H1 (cell line): ENCODE data around the gene CGA. TPM values are rescaled to one million over a fixed set of nuclear protein-coding genes. Genes with fewer than 3 reads are reported as not detected.

Experiments used
- CTCF ChIA-PET: fragments of 300-600 bp; sonication (Branson Sonifier 250); formaldehyde crosslinking; loops from one replicate; lab custom pipeline; 2021; ENCODE audit not compliant: partially characterized antibody; lab: Charles Lee
- POLR2A ChIA-PET: fragments of 300-600 bp; sonication (Branson Sonifier 250); formaldehyde crosslinking; loops from one replicate; lab custom pipeline; 2021; ENCODE audit warnings: inconsistent platforms; ENCODE audit not compliant: partially characterized antibody; lab: Charles Lee
- DNase-seq, 2 experiments: peaks; one replicate each; pipeline versions ENCODE4 v3.0.0 to v3.0.0-alpha.2; 2010 to 2022; ENCODE audit warnings: low spot score in 2 of 2, low read depth in 1 of 2, mixed read lengths in 1 of 2
- FAIRE-seq: peaks from 2 replicates; lab custom pipeline; 2011; peaks lifted over from hg19 to GRCh38; lab: Jason Lieb, UNC
- H2AFZ ChIP-seq: 2 replicates; pipeline ENCODE4 v1.8.1; 2012; ENCODE audit warnings: low read length, inconsistent platforms
- H2AK5ac ChIP-seq: 2 replicates; pipeline ENCODE4 v1.6.1; 2013; ENCODE audit warnings: low read depth, low read length
- H2BK120ac ChIP-seq: replicated peaks from 2 replicates; pipeline ENCODE3; 2013; ENCODE audit warnings: low read depth, low read length, inconsistent platforms
- H2BK12ac ChIP-seq: 2 replicates; pipeline ENCODE4 v1.6.1; 2013; ENCODE audit warnings: low read depth, low read length
- H2BK15ac ChIP-seq: 2 replicates; pipeline ENCODE4 v1.6.1; 2013; ENCODE audit warnings: low read length
- H2BK20ac ChIP-seq: 2 replicates; pipeline ENCODE4 v1.6.1; 2013; ENCODE audit warnings: low read length
- H2BK5ac ChIP-seq: 2 replicates; pipeline ENCODE4 v1.6.1; 2013; ENCODE audit warnings: low read depth, low read length
- H3K14ac ChIP-seq: 2 replicates; pipeline ENCODE4 v1.6.1; 2013; ENCODE audit warnings: inconsistent platforms; ENCODE audit not compliant: insufficient read length
- H3K18ac ChIP-seq: 2 replicates; pipeline ENCODE4 v1.6.1; 2013; ENCODE audit warnings: low read length; ENCODE audit errors: extremely low read depth
- H3K23ac ChIP-seq: 2 replicates; pipeline ENCODE4 v1.6.1; 2013; ENCODE audit warnings: inconsistent platforms; ENCODE audit not compliant: insufficient read length
- H3K23me2 ChIP-seq: 2 replicates; pipeline ENCODE4 v1.6.1; 2013; ENCODE audit warnings: low read depth, low read length
- H3K27ac ChIP-seq: 2 replicates; pipeline ENCODE4 v1.6.1; 2011; ENCODE audit warnings: low read depth, low read length, inconsistent platforms
- H3K27me3 ChIP-seq, 4 experiments: replicated peaks in 1 of 4; 1 replicate in 1 of 4; 2 replicates in 3 of 4; pipeline versions ENCODE4 v1.6.1 to v1.8.1; 2011 to 2013; ENCODE audit warnings: low read length in 3 of 4, mild to moderate bottlenecking in 3 of 4, inconsistent platforms in 2 of 4, mixed read lengths in 2 of 4, moderate library complexity in 1 of 4; ENCODE audit not compliant: control insufficient read depth in 3 of 4, insufficient read depth in 3 of 4; ENCODE audit errors: extremely low read depth in 1 of 4
- H3K36me3 ChIP-seq, 4 experiments: 2 replicates each; pipeline versions ENCODE4 v1.6.1 to v1.8.1; 2011 to 2013; ENCODE audit warnings: mild to moderate bottlenecking in 4 of 4, low read length in 3 of 4, moderate library complexity in 2 of 4, control low read depth in 1 of 4, inconsistent platforms in 1 of 4; ENCODE audit not compliant: insufficient read depth in 4 of 4, control insufficient read depth in 2 of 4
- H3K4ac ChIP-seq: replicated peaks from 2 replicates; pipeline ENCODE3; 2013; ENCODE audit warnings: low read length, low read depth, mixed read lengths, inconsistent platforms; ENCODE audit not compliant: insufficient read length
- H3K4me1 ChIP-seq, 4 experiments: replicated peaks in 1 of 4; 1 replicate in 1 of 4; 2 replicates in 3 of 4; pipeline versions ENCODE4 v1.6.1 to v1.8.1; 2011 to 2013; ENCODE audit warnings: low read length in 3 of 4, inconsistent platforms in 2 of 4, mixed read lengths in 1 of 4; ENCODE audit not compliant: insufficient read depth in 4 of 4, control insufficient read depth in 3 of 4
- H3K4me2 ChIP-seq, 2 experiments: 2 replicates each; pipeline versions ENCODE4 v1.6.1 to v1.8.1; 2011 to 2013; ENCODE audit warnings: low read depth in 2 of 2, low read length in 2 of 2, control low read depth in 1 of 2, inconsistent platforms in 1 of 2, mild to moderate bottlenecking in 1 of 2; ENCODE audit not compliant: insufficient read depth in 1 of 2
- H3K4me3 ChIP-seq, 4 experiments: fragments of 200-600, 300-600 bp in 1 of 4; sonication (generic), shearing (Covaris generic), sonication (Bioruptor Twin) in 1 of 4; 2 replicates each; pipeline versions ENCODE4 v1.5.1 to v1.8.1; 2011 to 2016; ENCODE audit warnings: low read length in 4 of 4, low read depth in 3 of 4, control low read depth in 2 of 4, inconsistent platforms in 2 of 4, mild to moderate bottlenecking in 2 of 4, mixed read lengths in 1 of 4, moderate library complexity in 1 of 4; ENCODE audit not compliant: insufficient read depth in 2 of 4; ENCODE audit errors: extremely low read depth in 1 of 4
- H3K56ac ChIP-seq: replicated peaks from 2 replicates; pipeline ENCODE3; 2013; ENCODE audit warnings: low read depth, mild to moderate bottlenecking, mixed read lengths, low read length, inconsistent platforms; ENCODE audit not compliant: insufficient read length
- H3K79me1 ChIP-seq: 2 replicates; pipeline ENCODE4 v1.6.1; 2013; ENCODE audit warnings: low read depth, low read length, control low read depth
- H3K79me2 ChIP-seq, 2 experiments: 2 replicates each; pipeline versions ENCODE4 v1.6.1 to v1.8.1; 2012 to 2013; ENCODE audit warnings: low read length in 2 of 2, mild to moderate bottlenecking in 2 of 2, inconsistent platforms in 1 of 2; ENCODE audit not compliant: insufficient read depth in 2 of 2, control insufficient read depth in 1 of 2
- H3K9ac ChIP-seq, 4 experiments: replicated peaks in 1 of 4; 1 replicate in 1 of 4; 2 replicates in 3 of 4; pipeline versions ENCODE4 v1.6.1 to v1.8.1; 2011 to 2013; ENCODE audit warnings: low read depth in 3 of 4, low read length in 3 of 4, control low read depth in 2 of 4, mild to moderate bottlenecking in 2 of 4, moderate library complexity in 2 of 4, inconsistent platforms in 1 of 4; ENCODE audit errors: extremely low read depth in 1 of 4
- H3K9me3 ChIP-seq, 2 experiments: 2 replicates each; pipeline versions ENCODE4 v1.6.1 to v1.8.1; 2012 to 2013; ENCODE audit warnings: mild to moderate bottlenecking in 2 of 2, moderate library complexity in 2 of 2, control low read depth in 1 of 2, inconsistent platforms in 1 of 2, low read depth in 1 of 2, low read length in 1 of 2, mixed read lengths in 1 of 2; ENCODE audit not compliant: insufficient read depth in 2 of 2
- H4K20me1 ChIP-seq, 2 experiments: replicated peaks in 1 of 2; 2 replicates each; pipeline versions ENCODE3 to v1.8.1; 2011 to 2013; ENCODE audit warnings: inconsistent platforms in 2 of 2, low read length in 2 of 2, mild to moderate bottlenecking in 1 of 2; ENCODE audit not compliant: insufficient read depth in 2 of 2, control insufficient read depth in 1 of 2
- H4K5ac ChIP-seq: 2 replicates; pipeline ENCODE4 v1.6.1; 2013; ENCODE audit warnings: low read length, low read depth, mixed read lengths, inconsistent platforms; ENCODE audit not compliant: insufficient read length
- H4K8ac ChIP-seq: 2 replicates; pipeline ENCODE4 v1.8.0; 2013; ENCODE audit warnings: mild to moderate bottlenecking, moderate library complexity, low read length, inconsistent platforms; ENCODE audit not compliant: insufficient read depth; ENCODE audit errors: extremely low read depth
- H4K91ac ChIP-seq: replicated peaks from 2 replicates; pipeline ENCODE3; 2013; ENCODE audit warnings: low read length, mixed read lengths, inconsistent platforms; ENCODE audit not compliant: insufficient read length
- CBX5 ChIP-seq: fragments of 300-800, 300-1000 bp; sonication (generic); IDR thresholded peaks from 2 replicates; pipeline ENCODE4 v1.7.1; 2016; ENCODE audit warnings: antibody characterized with exemption, low read length, low read depth
- EZH2 ChIP-seq: fragments of 200-600 bp; sonication (generic); IDR thresholded peaks from 2 replicates; pipeline ENCODE4 v1.7.1; 2012; ENCODE audit warnings: low read depth, mild to moderate bottlenecking, moderate library complexity, low read length, inconsistent platforms; ENCODE audit not compliant: severe bottlenecking
- SP1 ChIP-seq: IDR thresholded peaks from 2 replicates; pipeline ENCODE4 v1.6.1; 2011; ENCODE audit warnings: low read depth, low read length
- WGBS, 2 experiments: shearing (Covaris generic) in 1 of 2; methylation state at CpG; one replicate each; pipeline versions ENCODE4 v1.1.6 to v1.1.7; 2013 to 2015; ENCODE audit warnings: low lambda C conversion rate in 2 of 2, mixed read lengths in 2 of 2, inconsistent platforms in 1 of 2, low coverage in 1 of 2, missing lambda C conversion rate in 1 of 2; ENCODE audit not compliant: insufficient replicate concordance in 2 of 2, insufficient coverage in 1 of 2, insufficient read length in 1 of 2; ENCODE audit errors: extremely low coverage in 1 of 2, missing lambda C conversion rate in 1 of 2; 5-methylcytosine and 5-hydroxymethylcytosine counted together
- polyA plus RNA-seq, 7 experiments: library from polyadenylated mRNA; depleted of rRNA in 3 of 7; stranded (reverse) in 5 of 7; unstranded in 2 of 7; fragments of >200 nt in 5 of 7; fragments of 200-250 nt in 2 of 7; gene quantifications; 1 replicate in 5 of 7; 2 replicates in 1 of 7; 4 replicates in 1 of 7; pipeline versions ENCODE4 v1.2.1 to v1.2.3, GENCODE V29; 2011 to 2013; ENCODE audit warnings: missing spikeins in 2 of 7, mixed read lengths in 2 of 7
- total RNA-seq: library from RNA; stranded (reverse); fragmentation: NEBNext Ultra II Directional; extraction: Animal tissue kit (Norgen Biotek cat#: 25700); gene quantifications from 2 replicates; pipeline ENCODE4 v1.2.1, GENCODE V29; 2021

CGA gene
- total and polyA plus RNA-seq, 2 of the 8 experiments (the other 6 are each of a cell fraction or from before 2014, with no cell fraction given): not detected

DNA sequence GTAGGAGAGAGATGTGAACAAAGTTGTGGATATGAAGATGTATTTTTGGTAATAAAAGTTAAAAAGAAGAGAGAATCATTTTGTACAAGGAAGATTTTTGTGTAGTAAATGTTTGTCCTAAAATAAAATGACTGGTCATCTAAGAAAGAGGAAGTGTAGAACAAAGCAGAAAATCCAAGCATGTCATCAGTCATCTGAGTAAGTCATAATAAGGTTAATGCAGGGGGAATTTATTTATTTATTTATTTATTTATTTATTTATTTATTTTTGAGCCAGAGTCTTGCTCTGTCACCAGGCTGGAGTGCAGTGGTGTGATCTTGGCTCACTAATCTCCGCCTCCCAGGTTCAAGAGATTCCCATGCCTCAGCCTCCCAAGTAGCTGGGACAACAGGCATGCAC lies 15.7 kb upstream of the CGA start:
- CTCF ChIA-PET: no interaction called here
- 89% methylated on average over 1 of the region's 1 CpG; no CpG with 5 or more reads in 1 of the 2 experiments for WGBS, 2 experiments
- no peak overlapping the region for H2BK5ac ChIP-seq
- H3K56ac ChIP-seq: no peak overlapping the region
- H3K23ac ChIP-seq: no peak overlapping the region
- H2AFZ ChIP-seq: no peak overlapping the region
- H3K4me1 ChIP-seq: peaks cover 0 to 6% (median 1%) of the 10 kb centered on the region in 4 experiments; a peak in 2 of 7 replicates
- H3K27me3 ChIP-seq: no peaks in the 10 kb centered on the region
- H2BK120ac ChIP-seq: no peak overlapping the region
- no peak for FAIRE-seq
- H2BK20ac ChIP-seq: no peak overlapping the region
- H3K4ac ChIP-seq: no peak overlapping the region
- no peak overlapping the region for H3K4me3 ChIP-seq
- no peaks in the 10 kb centered on the region for H3K9me3 ChIP-seq
- TF ChIP-seq CBX5 (no peak), SP1 (no peak), EZH2 (no peak)
- no peak overlapping the region for H2AK5ac ChIP-seq
- no peak overlapping the region for H3K27ac ChIP-seq
- no peaks in the 10 kb centered on the region for H3K36me3 ChIP-seq
- no peak overlapping the region for H2BK15ac ChIP-seq
- no peak overlapping the region for H3K14ac ChIP-seq
- no peak overlapping the region for H4K8ac ChIP-seq
- no peak overlapping the region for H3K4me2 ChIP-seq
- no peak for DNase-seq
- H2BK12ac ChIP-seq: no peak overlapping the region
- no peaks in the 10 kb centered on the region for H3K79me2 ChIP-seq
- no peak overlapping the region for H4K91ac ChIP-seq
- no peak overlapping the region for H3K9ac ChIP-seq
- no peaks in the 10 kb centered on the region for H4K20me1 ChIP-seq
- H4K5ac ChIP-seq: no peak overlapping the region
- no peaks in the 10 kb centered on the region for H3K79me1 ChIP-seq
- H3K23me2 ChIP-seq: no peaks in the 10 kb centered on the region
- H3K18ac ChIP-seq: no peak overlapping the region
- POLR2A ChIA-PET: no interaction called here
